ENCODE data around the gene EML3.
A peak's percentile ranks its signal among the peaks of the same experiment; 100 is the strongest.

The EML3 gene

GRCh38 chr11:62552485-62553079, 60.0 kb downstream of the EML3 start:
- peak overlapping the region; percentile 26 for H3K4me3 ChIP-seq (ENCODE audit: low read length)
- no peak for DNase-seq (ENCODE audit: low read depth)
- no peak for TF ChIP-seq CTCF (conservative IDR thresholded peaks at IDR 0.05; ENCODE audit: low read depth, low read length)
